Mammary epithelial cell (primary cell): ENCODE results near the gene GPR137B.

Experiments
- EZH2 ChIP-seq: IDR thresholded peaks from 2 replicates; pipeline ENCODE4 v1.6.1; 2012; ENCODE audit warnings: low read length, inconsistent platforms, borderline replicate concordance
- TF ChIP-seq, protein P1 (sequence below), 2 donors: IDR thresholded peaks in 1 of 2; conservative IDR thresholded peaks in 1 of 2; 2 replicates each; pipeline ENCODE4 v1.5.1; 2011 to 2012; ENCODE audit warnings: inconsistent platforms in 2 of 2, low read length in 2 of 2, mild to moderate bottlenecking in 2 of 2, control low read depth in 1 of 2, low read depth in 1 of 2; ENCODE audit not compliant: insufficient read depth in 1 of 2; ENCODE audit errors: extremely low read depth in 1 of 2

DNA sequence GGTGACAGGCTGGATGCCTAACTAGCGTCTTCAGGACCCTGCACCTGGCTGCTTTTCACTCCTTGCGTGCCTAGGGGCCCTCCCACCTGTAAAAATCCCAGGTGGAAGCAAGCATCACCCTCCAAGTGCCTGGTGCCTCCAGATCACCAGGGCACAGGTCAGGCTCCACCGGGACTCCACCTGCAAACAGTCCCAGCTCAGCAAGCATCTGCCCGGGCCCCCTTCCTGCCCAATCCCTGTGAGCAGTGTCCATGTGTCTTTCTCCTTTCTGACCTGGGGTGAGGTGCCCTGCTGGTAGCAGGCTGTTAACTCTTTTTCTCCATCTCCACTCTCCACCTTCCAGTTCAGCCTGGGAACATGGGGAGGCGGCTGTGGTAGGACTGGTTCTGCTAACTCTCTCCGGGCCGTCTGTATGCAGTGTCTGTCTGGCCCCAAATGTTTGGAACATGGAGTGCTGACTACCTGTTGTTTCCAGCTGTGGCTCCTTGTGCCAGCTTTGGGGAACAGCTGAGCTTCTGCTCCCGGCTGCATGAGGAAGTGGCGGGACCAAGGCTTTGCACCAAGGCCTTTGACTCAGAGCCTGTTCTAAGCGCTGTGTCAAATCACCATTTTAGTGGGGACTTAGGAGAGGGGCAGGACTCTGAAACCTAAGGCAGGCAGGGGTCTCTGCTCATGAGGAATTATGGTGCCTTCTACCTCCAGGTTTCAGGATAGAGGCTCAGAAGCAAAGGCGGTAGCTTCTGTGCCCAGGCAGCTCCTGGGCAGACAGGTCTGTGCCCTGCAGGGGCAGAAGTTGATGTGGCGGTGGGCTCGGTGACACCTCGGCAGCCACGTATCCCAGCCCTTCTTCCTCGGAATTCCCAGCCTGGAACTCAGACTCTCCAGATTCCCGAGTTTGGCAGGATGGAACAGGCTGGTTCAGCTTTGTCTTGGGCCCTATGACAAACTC is 5.5 kb downstream of the GPR137B start:
- TF ChIP-seq, protein P1, sequence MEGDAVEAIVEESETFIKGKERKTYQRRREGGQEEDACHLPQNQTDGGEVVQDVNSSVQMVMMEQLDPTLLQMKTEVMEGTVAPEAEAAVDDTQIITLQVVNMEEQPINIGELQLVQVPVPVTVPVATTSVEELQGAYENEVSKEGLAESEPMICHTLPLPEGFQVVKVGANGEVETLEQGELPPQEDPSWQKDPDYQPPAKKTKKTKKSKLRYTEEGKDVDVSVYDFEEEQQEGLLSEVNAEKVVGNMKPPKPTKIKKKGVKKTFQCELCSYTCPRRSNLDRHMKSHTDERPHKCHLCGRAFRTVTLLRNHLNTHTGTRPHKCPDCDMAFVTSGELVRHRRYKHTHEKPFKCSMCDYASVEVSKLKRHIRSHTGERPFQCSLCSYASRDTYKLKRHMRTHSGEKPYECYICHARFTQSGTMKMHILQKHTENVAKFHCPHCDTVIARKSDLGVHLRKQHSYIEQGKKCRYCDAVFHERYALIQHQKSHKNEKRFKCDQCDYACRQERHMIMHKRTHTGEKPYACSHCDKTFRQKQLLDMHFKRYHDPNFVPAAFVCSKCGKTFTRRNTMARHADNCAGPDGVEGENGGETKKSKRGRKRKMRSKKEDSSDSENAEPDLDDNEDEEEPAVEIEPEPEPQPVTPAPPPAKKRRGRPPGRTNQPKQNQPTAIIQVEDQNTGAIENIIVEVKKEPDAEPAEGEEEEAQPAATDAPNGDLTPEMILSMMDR (conservative IDR thresholded peaks at IDR 0.05 in 1 of 2, IDR thresholded peaks at IDR 0.05 in 1 of 2; ENCODE audit: extremely low read depth in 1 of 2, insufficient read depth in 1 of 2, low read depth in 1 of 2, low read length in 2 of 2): no peak
- TF ChIP-seq EZH2: no peak
